ENCODE measurements around the gene CNNM4. TPM values are rescaled to one million over a fixed set of nuclear protein-coding genes. Genes with fewer than 3 reads are reported as not detected.

CNNM4 gene
- total RNA-seq, 6 experiments from 2014 or later = 2.3 to 4.9 (median 3.7) TPM

- H3K9me3 ChIP-seq = no peaks in the 10 kb centered on the region
- intact Hi-C loops (cut with DNase I) = no loop called here
- no peak overlapping the region for H3K4me3 ChIP-seq
- no peaks in the 10 kb centered on the region for H3K4me1 ChIP-seq
- DNase-seq = no peak
- 73% methylated on average over 18 of the region's 23 CpGs for WGBS (ENCODE audit: insufficient coverage, low coverage, low lambda C conversion rate, missing lambda C conversion rate)
- ATAC-seq = no peak
- TF ChIP-seq POLR2A (IDR thresholded peaks at IDR 0.05) (no peak), CTCF (IDR thresholded peaks at IDR 0.05) (no peak)
- H3K27ac ChIP-seq = no peak overlapping the region
- no peaks in the 10 kb centered on the region for H3K27me3 ChIP-seq
- no peaks in the 10 kb centered on the region for H3K36me3 ChIP-seq
Measured at GRCh38 chr2:96806468-96807126, 45.9 kb downstream of the CNNM4 start.

- H3K9me3 ChIP-seq = no peaks in the 10 kb centered on the region
- no peaks in the 10 kb centered on the region for H3K4me1 ChIP-seq
- no peaks in the 10 kb centered on the region for H3K27me3 ChIP-seq
- no peaks in the 10 kb centered on the region for H3K36me3 ChIP-seq
- TF ChIP-seq POLR2A (IDR thresholded peaks at IDR 0.05) (no peak), CTCF (IDR thresholded peaks at IDR 0.05) (no peak)
- no peak for DNase-seq
- no peak for ATAC-seq
- intact Hi-C loops (cut with DNase I) = no loop called here
- no peak overlapping the region for H3K4me3 ChIP-seq
- no peak overlapping the region for H3K27ac ChIP-seq
- WGBS (ENCODE audit: insufficient coverage, low coverage, low lambda C conversion rate, missing lambda C conversion rate) = no CpG with 5 or more reads among the region's 10 CpGs
Measured at GRCh38 chr2:96807127-96807471, 46.4 kb downstream of the CNNM4 start.

- no peak for TF ChIP-seq CTCF (IDR thresholded peaks at IDR 0.05)
- TF ChIP-seq POLR2A (IDR thresholded peaks at IDR 0.05) = no peak
- ATAC-seq (peak in 2 of 4 donors; percentile 9 to 22), DNase-seq (no peak)
- H3K36me3 ChIP-seq = no peaks in the 10 kb centered on the region
- no peaks in the 10 kb centered on the region for H3K9me3 ChIP-seq
- H3K27me3 ChIP-seq = no peaks in the 10 kb centered on the region
- no peaks in the 10 kb centered on the region for H3K4me1 ChIP-seq
- 74% methylated on average over 5 of the region's 10 CpGs for WGBS (ENCODE audit: insufficient coverage, low coverage, low lambda C conversion rate, missing lambda C conversion rate)
- intact Hi-C loops (cut with DNase I) = no loop called here
- H3K4me3 ChIP-seq = no peak overlapping the region
- H3K27ac ChIP-seq = no peak overlapping the region
Measured at GRCh38 chr2:96808176-96808837, 47.6 kb downstream of the CNNM4 start.

GRCh38 chr2:96809216-96809882 is 48.6 kb downstream of the CNNM4 start:
- ATAC-seq (no peak), DNase-seq (no peak)
- intact Hi-C loops (cut with DNase I) = no loop called here
- no peaks in the 10 kb centered on the region for H3K4me1 ChIP-seq
- no peak for TF ChIP-seq POLR2A (IDR thresholded peaks at IDR 0.05)
- TF ChIP-seq CTCF (IDR thresholded peaks at IDR 0.05) = no peak
- H3K27me3 ChIP-seq = no peaks in the 10 kb centered on the region
- WGBS (ENCODE audit: insufficient coverage, low coverage, low lambda C conversion rate, missing lambda C conversion rate) = 84% methylated on average over 2 of the region's 13 CpGs
- H3K4me3 ChIP-seq = no peak overlapping the region
- H3K9me3 ChIP-seq = no peaks in the 10 kb centered on the region
- H3K36me3 ChIP-seq = no peaks in the 10 kb centered on the region
- no peak overlapping the region for H3K27ac ChIP-seq

Data from right lobe of liver (tissue), 6 donors.